Lower lobe of right lung (tissue), 2 donors: ENCODE measurements around the gene MPST. TPM values are rescaled to one million over a fixed set of nuclear protein-coding genes. Genes with fewer than 3 reads are reported as not detected.
"Not testable (repeated sequence)": the region's sequence is repeated elsewhere in the genome, so short reads cannot be mapped to it uniquely, and the experiment has no call there.

Source experiments
- ATAC-seq, 2 donors: fragments of 200-7000 bp; cut with Tn5 transposase; one replicate each; pipeline ENCODE4 v1.9.1; 2020 to 2022; ENCODE audit warnings: mild to moderate bottlenecking in 2 of 2, moderate library complexity in 2 of 2
- DNase-seq: peaks from one replicate; pipeline ENCODE4 v3.0.0-alpha.2; 2020
- H3K27ac ChIP-seq: fragments of 200-600 bp; one replicate; pipeline ENCODE4 v1.8.0; 2022
- H3K27me3 ChIP-seq: fragments of 200-600 bp; one replicate; pipeline ENCODE4 v1.8.0; 2022; ENCODE audit warnings: low read depth
- H3K36me3 ChIP-seq: fragments of 200-600 bp; one replicate; pipeline ENCODE4 v1.8.0; 2022; ENCODE audit warnings: mild to moderate bottlenecking
- H3K4me1 ChIP-seq: fragments of 200-600 bp; one replicate; pipeline ENCODE4 v1.8.0; 2022
- H3K4me3 ChIP-seq: fragments of 200-600 bp; one replicate; pipeline ENCODE4 v1.8.0; 2022; ENCODE audit warnings: mild to moderate bottlenecking
- H3K9me3 ChIP-seq: fragments of 200-600 bp; one replicate; pipeline ENCODE4 v1.8.0; 2022
- CTCF ChIP-seq: fragments of 200-600 bp; IDR thresholded peaks from one replicate; pipeline ENCODE4 v1.8.0; 2022; ENCODE audit warnings: antibody characterized with exemption, mild to moderate bottlenecking
- intact Hi-C: fragments of 100-400 bp; cut with DNase I; formaldehyde crosslinking; loops from one replicate; pipeline ENCODE4 v1.11.0; 2022
- total RNA-seq: library from RNA; stranded (reverse); fragmentation: NEBNext Ultra II Directional; extraction: Animal tissue kit (Norgen Biotek cat#: 25700); gene quantifications from one replicate; pipeline ENCODE4 v1.2.1, GENCODE V29; 2021
- donor health status: DM: no; HTN: yes; CAD: no; lungs with severe emphysema.

MPST gene
- total RNA-seq, 1 donor from 2014 or later, result 73.2 TPM

GRCh38 chr22:37068859-37069258 lies 49.3 kb downstream of the MPST start:
- TF ChIP-seq CTCF, result no peak
- no peak for ATAC-seq
- no peaks in the 10 kb centered on the region for H3K4me1 ChIP-seq
- H3K27me3 ChIP-seq, result peaks cover 29% of the 10 kb centered on the region
- no peak overlapping the region for H3K4me3 ChIP-seq
- H3K36me3 ChIP-seq, result no peaks in the 10 kb centered on the region
- intact Hi-C loops, result no loop called here
- no peak overlapping the region for H3K27ac ChIP-seq
- no peaks in the 10 kb centered on the region for H3K9me3 ChIP-seq
- DNase-seq, result no peak

- ATAC-seq, result no peak
Observed at GRCh38 chr22:37069319-37069718, 49.8 kb downstream of the MPST start.

GRCh38 chr22:37069719-37070118 lies 50.2 kb downstream of the MPST start:
- DNase-seq, result no peak
- Histone ChIP-seq H3K4me3 (no peak overlapping the region), H3K27me3 (peaks cover 29% of the 10 kb centered on the region), H3K36me3 (no peaks in the 10 kb centered on the region), H3K4me1 (no peaks in the 10 kb centered on the region), H3K9me3 (no peaks in the 10 kb centered on the region), H3K27ac (no peak overlapping the region)
- TF ChIP-seq CTCF, result no peak
- intact Hi-C loops, result no loop called here
- no peak for ATAC-seq

More at GRCh38 chr22:37069319-37069718, 49.8 kb downstream of the MPST start:
- H3K27me3 ChIP-seq, result peaks cover 29% of the 10 kb centered on the region
- DNase-seq, result no peak
- H3K27ac ChIP-seq, result no peak overlapping the region
- intact Hi-C loops, result no loop called here
- H3K4me3 ChIP-seq, result no peak overlapping the region
- H3K9me3 ChIP-seq, result no peaks in the 10 kb centered on the region
- no peak for TF ChIP-seq CTCF
- no peaks in the 10 kb centered on the region for H3K4me1 ChIP-seq
- no peaks in the 10 kb centered on the region for H3K36me3 ChIP-seq

GRCh38 chr22:37070334-37070733 lies 50.8 kb downstream of the MPST start:
- Histone ChIP-seq H3K4me3 (no peak overlapping the region), H3K27ac (no peak overlapping the region), H3K36me3 (no peaks in the 10 kb centered on the region), H3K4me1 (no peaks in the 10 kb centered on the region), H3K27me3 (peaks cover 33% of the 10 kb centered on the region), H3K9me3 (no peaks in the 10 kb centered on the region)
- no peak for TF ChIP-seq CTCF
- intact Hi-C loops, result no loop called here
- DNase-seq, result no peak
- no peak for ATAC-seq

GRCh38 chr22:37070744-37071143 lies 51.2 kb downstream of the MPST start:
- DNase-seq (no peak), ATAC-seq (no peak)
- no peak overlapping the region for H3K4me3 ChIP-seq
- no peaks in the 10 kb centered on the region for H3K4me1 ChIP-seq
- H3K27me3 ChIP-seq, result peaks cover 37% of the 10 kb centered on the region
- intact Hi-C loops, result no loop called here
- H3K9me3 ChIP-seq, result no peaks in the 10 kb centered on the region
- TF ChIP-seq CTCF, result no peak
- no peaks in the 10 kb centered on the region for H3K36me3 ChIP-seq
- no peak overlapping the region for H3K27ac ChIP-seq

GRCh38 chr22:37071850-37072592 lies 52.5 kb downstream of the MPST start:
- H3K27ac ChIP-seq, H3K4me1 ChIP-seq, H3K9me3 ChIP-seq, ATAC-seq, H3K36me3 ChIP-seq, H3K4me3 ChIP-seq, intact Hi-C loops, DNase-seq: not testable (repeated sequence)
- H3K27me3 ChIP-seq, result peaks cover 42% of the 10 kb centered on the region
